Hepatocyte (in vitro differentiated cells): ENCODE data around the gene P2RY14. TPM values are rescaled to one million over a fixed set of nuclear protein-coding genes. Genes with fewer than 3 reads are reported as not detected.
A peak's percentile ranks its signal among the peaks of the same experiment; 100 is the strongest.

Experiments
- DNase-seq: peaks from one replicate; pipeline ENCODE4 v3.0.0-alpha.2; 2016; ENCODE audit warnings: low spot score
- H2AFZ ChIP-seq: fragments of 200-600 bp; sonication (generic); 2 replicates; pipeline ENCODE4 v1.6.0; 2016; ENCODE audit warnings: antibody characterized with exemption, mild to moderate bottlenecking
- H3K27ac ChIP-seq: fragments of 200-600 bp; sonication (generic); 2 replicates; pipeline ENCODE4 v1.5.1; 2016; ENCODE audit warnings: mild to moderate bottlenecking
- H3K27me3 ChIP-seq: fragments of 200-600 bp; sonication (generic); 2 replicates; pipeline ENCODE4 v1.6.1; 2016
- H3K36me3 ChIP-seq: fragments of 200-600 bp; sonication (generic); replicated peaks from 2 replicates; pipeline ENCODE4 v1.5.1; 2016; ENCODE audit warnings: low read depth; ENCODE audit not compliant: insufficient read depth
- H3K4me1 ChIP-seq: fragments of 200-600 bp; sonication (generic); 2 replicates; pipeline ENCODE4 v1.5.1; 2016; ENCODE audit warnings: mild to moderate bottlenecking, moderate library complexity; ENCODE audit not compliant: insufficient read depth
- H3K4me2 ChIP-seq: fragments of 200-600 bp; sonication (generic); 2 replicates; pipeline ENCODE4 v1.6.0; 2016
- H3K4me3 ChIP-seq: fragments of 200-600 bp; sonication (generic); 2 replicates; pipeline ENCODE4 v1.5.1; 2016; ENCODE audit warnings: mild to moderate bottlenecking
- H3K79me2 ChIP-seq: fragments of 200-600 bp; sonication (generic); 2 replicates; pipeline ENCODE4 v1.6.0; 2017; ENCODE audit warnings: mild to moderate bottlenecking
- H3K9me2 ChIP-seq: fragments of 200-600 bp; sonication (generic); replicated peaks from 2 replicates; pipeline ENCODE4 v1.6.0; 2017; ENCODE audit warnings: mild to moderate bottlenecking; ENCODE audit not compliant: insufficient read depth
- H3K9me3 ChIP-seq: fragments of 200-600 bp; sonication (generic); 2 replicates; pipeline ENCODE4 v1.5.1; 2016; ENCODE audit warnings: low read depth, mild to moderate bottlenecking
- H4K20me1 ChIP-seq: fragments of 200-600 bp; sonication (generic); 2 replicates; pipeline ENCODE4 v1.6.0; 2016; ENCODE audit warnings: mild to moderate bottlenecking; ENCODE audit not compliant: insufficient read depth, poor library complexity, severe bottlenecking
- CTCF ChIP-seq: fragments of 200-600 bp; sonication (generic); IDR thresholded peaks from 2 replicates; pipeline ENCODE4 v1.5.1; 2016; ENCODE audit warnings: antibody characterized with exemption, mild to moderate bottlenecking; ENCODE audit not compliant: poor library complexity
- EZH2 ChIP-seq: fragments of 200-600 bp; sonication (generic); IDR thresholded peaks from 2 replicates; pipeline ENCODE4 v1.6.1; 2016; ENCODE audit warnings: antibody characterized with exemption, mild to moderate bottlenecking, borderline replicate concordance
- EZH2phosphoT487 ChIP-seq: fragments of 200-600 bp; sonication (generic); IDR thresholded peaks from one replicate; pipeline ENCODE4 v1.6.1; 2018; ENCODE audit warnings: antibody characterized with exemption, mild to moderate bottlenecking, low read depth, moderate library complexity; ENCODE audit not compliant: unreplicated experiment, severe bottlenecking
- WGBS: methylation state at CpG from one replicate; pipeline ENCODE4 v1.1.6; 2016; ENCODE audit warnings: low lambda C conversion rate; ENCODE audit errors: missing lambda C conversion rate; 5-methylcytosine and 5-hydroxymethylcytosine counted together
- polyA plus RNA-seq: library from polyadenylated mRNA; unstranded; fragments of >200 nt; fragmentation: Nextera tagmentation; extraction: Ambion mirVana; gene quantifications from 2 replicates; pipeline ENCODE4 v1.2.1, GENCODE V29; 2016
- total RNA-seq: library from RNA; depleted of rRNA; stranded (reverse); fragments of >200 nt; gene quantifications from 2 replicates; pipeline ENCODE4 v1.2.3, GENCODE V29; 2014

The P2RY14 gene
- total and polyA plus RNA-seq, 2 experiments from 2014 or later: 0.11 TPM; not detected in 1

DNA sequence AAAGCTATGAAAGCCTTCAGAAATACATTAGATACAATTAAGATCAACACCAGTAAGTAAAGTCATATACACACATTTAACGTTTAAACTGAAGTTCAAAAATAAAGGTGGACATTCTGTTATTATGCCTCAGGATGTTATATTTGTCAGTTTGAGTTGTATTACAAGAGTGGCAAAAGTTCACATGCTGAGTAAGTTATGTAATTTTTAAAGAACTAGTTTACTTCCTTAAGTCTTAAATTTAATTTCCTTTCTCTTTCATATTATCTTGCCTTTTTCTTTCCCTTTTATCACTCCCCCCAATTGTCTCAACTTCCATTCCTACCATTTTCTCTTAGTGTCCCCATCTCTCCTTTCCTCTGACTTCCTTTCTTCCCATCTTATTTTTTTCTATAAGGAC lies 43.2 kb upstream of the P2RY14 start:
- Histone ChIP-seq H4K20me1 (no peaks in the 10 kb centered on the region), H2AFZ (no peak overlapping the region), H3K9me3 (no peaks in the 10 kb centered on the region), H3K79me2 (no peaks in the 10 kb centered on the region), H3K4me3 (no peak overlapping the region), H3K4me1 (no peaks in the 10 kb centered on the region), H3K9me2 (no peaks in the 10 kb centered on the region), H3K27ac (no peak overlapping the region), H3K4me2 (no peak overlapping the region), H3K27me3 (no peaks in the 10 kb centered on the region), H3K36me3 (no peaks in the 10 kb centered on the region)
- no peak for TF ChIP-seq EZH2
- no peak for TF ChIP-seq EZH2phosphoT487
- no peak for TF ChIP-seq CTCF
- no peak for DNase-seq
- WGBS: 69% methylated on average over 1 of the region's 1 CpG

DNA sequence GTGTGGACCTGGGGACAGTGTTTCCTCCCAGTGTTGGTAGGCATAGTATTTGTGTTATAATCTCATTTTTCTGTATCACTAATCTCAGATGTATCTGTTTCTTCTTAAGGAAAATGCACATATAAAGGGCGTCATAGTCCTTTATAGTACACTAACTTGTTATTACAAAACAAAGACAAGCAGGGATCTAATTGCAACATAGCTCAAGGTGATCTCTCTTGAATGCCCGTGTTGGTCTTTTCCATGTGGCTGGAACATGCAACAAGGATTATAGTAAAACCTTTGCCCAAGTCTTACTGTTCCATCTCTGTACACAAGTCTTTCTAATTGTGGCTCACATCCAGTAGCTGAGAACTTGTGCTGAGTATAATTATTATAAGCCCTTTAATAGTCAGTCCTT lies 41.8 kb upstream of the P2RY14 start:
- H3K4me3 ChIP-seq: no peak overlapping the region
- H3K27ac ChIP-seq: peak overlapping the region; percentile 28
- H3K4me2 ChIP-seq: no peak overlapping the region
- H3K27me3 ChIP-seq: no peaks in the 10 kb centered on the region
- no peaks in the 10 kb centered on the region for H3K4me1 ChIP-seq
- WGBS: 83% methylated on average over 2 of the region's 2 CpGs
- H3K9me3 ChIP-seq: no peaks in the 10 kb centered on the region
- TF ChIP-seq EZH2phosphoT487 (no peak), CTCF (no peak), EZH2 (no peak)
- no peak for DNase-seq
- H3K9me2 ChIP-seq: no peaks in the 10 kb centered on the region
- no peak overlapping the region for H2AFZ ChIP-seq
- no peaks in the 10 kb centered on the region for H3K79me2 ChIP-seq
- H3K36me3 ChIP-seq: no peaks in the 10 kb centered on the region
- H4K20me1 ChIP-seq: no peaks in the 10 kb centered on the region

- no peaks in the 10 kb centered on the region for H3K27me3 ChIP-seq
- no peaks in the 10 kb centered on the region for H4K20me1 ChIP-seq
- no peak overlapping the region for H2AFZ ChIP-seq
- no peaks in the 10 kb centered on the region for H3K4me1 ChIP-seq
- 90% methylated on average over 4 of the region's 4 CpGs for WGBS
- H3K9me3 ChIP-seq: no peaks in the 10 kb centered on the region
- TF ChIP-seq CTCF (no peak), EZH2 (no peak)
- H3K4me2 ChIP-seq: no peak overlapping the region
- no peaks in the 10 kb centered on the region for H3K9me2 ChIP-seq
- DNase-seq: no peak
- peak overlapping the region; percentile 28 for H3K27ac ChIP-seq
- no peaks in the 10 kb centered on the region for H3K79me2 ChIP-seq
- H3K36me3 ChIP-seq: no peaks in the 10 kb centered on the region
- no peak overlapping the region for H3K4me3 ChIP-seq
Observed at GRCh38 chr3:151319628-151320027, 41.3 kb upstream of the P2RY14 start.

DNA sequence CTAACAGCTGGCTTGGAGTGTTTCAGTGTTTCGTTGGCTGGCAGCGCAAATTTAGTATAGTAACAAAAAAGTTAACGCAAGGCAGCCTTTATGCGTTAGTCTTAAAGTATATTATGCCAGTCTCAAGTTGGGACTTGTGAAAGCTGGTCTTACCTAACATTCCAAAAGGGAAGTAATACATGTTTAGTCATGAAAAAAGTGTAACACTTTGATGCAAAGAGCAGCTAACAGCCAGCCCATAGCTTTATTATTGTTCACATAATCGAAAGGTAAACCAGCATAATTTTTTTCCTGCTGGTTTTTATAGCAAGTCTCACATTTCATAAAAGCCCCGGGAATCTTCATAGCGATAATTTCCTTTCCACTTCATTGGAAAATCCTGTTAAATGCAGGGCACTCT lies 40.6 kb upstream of the P2RY14 start:
- Histone ChIP-seq H3K9me2 (no peaks in the 10 kb centered on the region), H4K20me1 (no peaks in the 10 kb centered on the region), H3K4me2 (no peak overlapping the region), H3K4me3 (no peak overlapping the region), H3K27me3 (no peaks in the 10 kb centered on the region), H2AFZ (no peak overlapping the region), H3K4me1 (no peaks in the 10 kb centered on the region), H3K36me3 (no peaks in the 10 kb centered on the region), H3K9me3 (no peaks in the 10 kb centered on the region), H3K27ac (peak overlapping the region; percentile 35), H3K79me2 (no peaks in the 10 kb centered on the region)
- DNase-seq: no peak
- TF ChIP-seq EZH2phosphoT487 (no peak), CTCF (no peak), EZH2 (no peak)
- WGBS: 85% methylated on average over 7 of the region's 7 CpGs
